NOMO-1 treated with DMSO at 0.1 percent for 48 hours (cell line): ENCODE data around the gene ATAD3B.
"Not testable (repeated sequence)": the region's sequence is repeated elsewhere in the genome, so short reads cannot be mapped to it uniquely, and the experiment has no call there.

Experiments
- DNase-seq: peaks from one replicate; lab custom pipeline; 2025; ENCODE audit not compliant: unreplicated experiment; lab: John Stamatoyannopoulos, UW

Gene ATAD3B

DNA sequence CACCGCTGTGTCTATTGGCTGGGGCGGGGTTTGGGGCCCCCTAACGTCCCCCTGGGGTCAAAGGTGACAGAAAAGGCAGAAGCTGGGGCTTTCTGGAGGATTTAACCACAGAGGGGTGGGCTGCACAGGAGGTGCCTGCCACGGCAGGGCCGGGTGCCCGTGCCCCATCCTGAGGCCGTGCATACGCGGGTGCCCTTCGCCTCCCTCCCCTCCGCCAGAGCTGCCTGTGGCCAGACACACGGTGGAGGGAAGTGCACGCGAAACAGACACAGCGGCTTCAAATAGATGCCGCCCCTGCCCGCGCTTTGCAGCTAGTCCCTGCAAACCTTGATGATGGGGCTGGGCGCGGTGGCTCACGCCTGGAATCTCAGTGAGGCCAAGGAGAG lies 37.9 kb downstream of the ATAD3B start:
- not testable (repeated sequence) for DNase-seq

DNA sequence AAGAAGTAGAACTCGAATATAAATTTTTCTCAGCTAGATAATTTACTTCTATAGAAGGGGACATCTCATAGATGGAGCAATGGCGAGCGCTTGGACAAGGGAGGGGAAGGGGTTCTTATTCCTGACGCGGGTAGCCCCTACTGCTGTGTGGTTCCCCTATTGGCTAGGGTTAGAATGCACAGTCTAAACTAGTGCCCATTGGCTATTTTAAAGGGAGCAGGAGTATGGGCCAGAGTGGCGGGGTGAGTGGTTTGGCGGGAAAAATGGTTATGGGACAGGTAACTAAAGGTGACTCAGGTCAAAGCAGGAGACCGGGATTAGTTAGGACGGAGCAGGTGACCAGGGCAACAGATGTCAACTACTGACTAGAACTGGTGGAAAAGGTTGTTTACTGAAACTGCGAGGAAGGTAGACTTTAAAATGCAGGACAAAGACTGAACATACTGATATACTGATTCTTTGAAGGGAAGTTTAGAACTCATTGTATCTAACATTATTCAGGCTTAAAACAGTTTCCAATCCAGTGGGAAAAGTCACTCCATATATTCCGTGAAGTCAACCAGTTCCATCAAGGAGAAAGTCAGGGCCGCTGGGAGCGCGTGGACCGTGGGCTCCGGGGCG lies 39.5 kb downstream of the ATAD3B start:
- peak; percentile 8 for DNase-seq

DNA sequence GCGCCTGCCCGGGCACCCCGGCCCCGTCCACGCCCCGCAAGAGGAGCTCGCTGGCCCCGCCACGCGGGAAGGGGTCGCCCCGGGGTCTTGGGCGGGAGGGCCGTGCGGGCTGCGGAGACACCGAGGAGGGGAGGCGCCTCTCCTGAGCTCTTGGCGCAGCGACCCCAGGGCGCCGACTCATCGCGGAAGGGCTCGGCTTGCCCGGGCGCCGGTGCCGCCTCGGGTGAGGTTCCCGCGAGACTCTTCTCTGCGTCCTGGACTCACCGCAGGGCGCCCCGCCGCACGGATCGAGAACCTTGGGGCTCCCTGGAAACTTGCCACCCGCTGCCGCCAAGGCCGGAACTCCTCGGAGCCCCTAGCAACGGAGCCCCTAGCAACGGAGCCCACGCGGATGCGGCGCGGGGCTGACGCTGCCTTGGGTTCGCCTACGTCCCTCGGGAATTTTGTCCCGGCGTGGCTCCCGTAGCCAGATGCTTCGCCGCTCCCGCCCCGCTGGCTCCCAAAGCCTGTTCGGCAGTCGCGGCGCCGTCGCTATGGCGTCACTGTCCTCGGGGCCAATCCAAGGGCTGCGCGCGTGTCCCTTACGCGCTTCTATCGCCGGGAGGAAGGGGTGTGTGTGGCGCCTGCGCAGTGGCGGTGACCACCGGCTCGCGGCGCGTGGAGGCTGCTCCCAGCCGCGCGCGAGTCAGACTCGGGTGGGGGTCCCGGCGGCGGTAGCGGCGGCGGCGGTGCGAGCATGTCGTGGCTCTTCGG lies 40.1 kb downstream of the ATAD3B start, which contains the start of gene ATAD3A:
TSS of gene ATAD3A (plus strand) at position 630 of the 753 bp plus-strand sequence. CDS start at position 737, 107 bp downstream.
- peak; percentile 94 for DNase-seq

DNA sequence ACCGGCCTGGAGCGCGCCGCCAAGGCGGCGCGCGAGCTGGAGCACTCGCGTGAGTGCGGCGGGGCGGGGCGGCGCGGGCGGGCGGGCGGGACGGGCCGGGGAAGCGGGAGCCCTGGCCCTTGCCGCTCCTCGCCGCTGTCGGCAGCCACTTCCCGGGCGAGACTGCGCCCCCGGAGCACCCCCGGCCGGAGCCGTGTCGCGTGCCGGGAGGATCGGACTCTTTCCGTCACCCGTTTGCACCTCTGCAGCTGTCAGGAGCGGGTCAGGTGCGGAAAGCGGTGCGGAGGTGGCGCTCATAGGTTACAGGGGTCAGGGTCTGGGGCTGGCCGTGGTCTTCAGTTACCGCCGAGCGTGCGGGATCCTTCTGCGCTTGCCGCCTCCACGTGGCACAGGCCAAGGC lies 40.9 kb downstream of the ATAD3B start:
- DNase-seq: not testable (repeated sequence)

DNA sequence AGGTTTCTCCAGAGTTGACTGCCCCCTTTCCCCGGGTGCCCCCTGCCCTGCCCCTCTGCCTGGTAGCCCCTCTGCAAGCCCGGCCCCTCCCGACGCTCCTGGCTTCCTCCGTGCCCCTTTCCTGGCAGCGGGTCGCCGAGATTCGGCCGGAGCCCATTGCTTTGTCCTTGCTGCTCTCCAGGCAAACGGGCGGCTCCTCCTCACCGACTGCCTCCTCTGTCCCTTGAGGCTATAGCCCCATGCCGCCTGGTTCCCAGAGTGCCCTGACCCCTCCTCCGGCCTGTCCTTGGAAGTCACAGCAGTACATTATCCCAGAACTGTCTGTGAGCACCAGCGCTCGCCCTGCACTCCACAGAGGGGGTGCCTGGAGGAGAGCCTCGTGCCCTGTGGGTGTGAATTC lies 42.1 kb downstream of the ATAD3B start:
- not testable (repeated sequence) for DNase-seq

DNA sequence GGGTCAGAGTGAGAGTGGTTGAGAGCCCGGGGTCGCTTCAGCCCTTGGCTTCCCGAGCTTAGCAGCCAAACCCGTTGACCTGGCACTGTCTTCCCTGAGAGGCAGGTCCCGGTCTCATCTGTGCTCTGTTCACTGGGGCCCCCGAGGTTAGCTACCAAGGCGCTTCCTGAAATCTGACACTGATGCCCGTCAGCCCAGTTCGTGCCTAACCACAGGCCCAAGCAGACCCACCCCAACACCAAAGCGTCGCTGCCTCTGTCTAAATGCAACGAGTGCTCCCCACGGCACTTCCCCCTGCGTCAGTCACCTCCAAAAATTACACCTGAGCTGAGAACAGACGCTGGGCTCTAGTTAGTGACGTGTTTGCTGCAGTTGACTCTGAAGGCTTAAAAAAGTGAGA lies 42.8 kb downstream of the ATAD3B start:
- not testable (repeated sequence) for DNase-seq

DNA sequence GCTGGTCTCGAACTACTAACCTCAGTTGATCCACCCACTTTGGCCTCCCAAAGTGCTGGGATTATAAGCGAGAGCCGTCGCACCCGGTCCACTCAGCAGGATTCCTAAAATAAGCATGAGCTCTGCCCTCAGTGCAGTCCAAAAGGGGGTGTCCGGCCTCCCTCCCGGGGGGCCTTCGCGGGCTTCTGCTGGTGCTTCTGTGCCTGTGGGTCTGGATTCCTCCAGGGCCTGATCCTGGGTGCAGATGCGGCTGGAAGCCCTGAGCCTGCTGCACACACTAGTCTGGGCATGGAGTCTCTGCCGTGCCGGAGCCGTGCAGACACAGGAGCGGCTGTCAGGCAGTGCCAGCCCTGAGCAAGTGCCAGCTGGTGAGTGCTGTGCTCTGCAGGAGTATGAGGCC lies 45.4 kb downstream of the ATAD3B start:
- not testable (repeated sequence) for DNase-seq

DNA sequence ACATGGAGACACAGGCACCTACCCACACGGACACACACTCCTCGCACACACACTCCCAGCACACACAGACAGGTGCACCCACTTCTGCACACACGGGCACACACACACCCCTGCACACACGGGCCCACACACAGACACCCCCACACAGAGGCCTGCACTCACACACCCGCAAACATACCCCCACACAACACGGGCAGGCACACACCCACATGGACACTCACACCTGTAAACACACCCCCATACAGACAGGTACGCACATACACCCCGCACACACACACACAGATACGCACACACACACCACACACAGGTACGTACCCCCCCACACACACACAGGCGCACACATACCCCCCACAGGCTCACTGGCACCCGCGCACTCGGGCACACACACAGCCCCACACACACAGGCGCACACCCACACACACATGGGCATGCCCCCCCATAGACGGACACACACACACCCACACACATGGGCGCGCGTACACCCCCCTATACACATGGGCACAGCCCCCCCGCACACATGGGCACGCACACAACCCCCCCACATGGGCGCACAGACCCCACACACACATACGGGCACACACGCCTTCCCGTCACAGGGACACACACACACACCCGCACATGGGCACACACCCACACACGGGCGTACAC lies 46.5 kb downstream of the ATAD3B start:
- no peak for DNase-seq

DNA sequence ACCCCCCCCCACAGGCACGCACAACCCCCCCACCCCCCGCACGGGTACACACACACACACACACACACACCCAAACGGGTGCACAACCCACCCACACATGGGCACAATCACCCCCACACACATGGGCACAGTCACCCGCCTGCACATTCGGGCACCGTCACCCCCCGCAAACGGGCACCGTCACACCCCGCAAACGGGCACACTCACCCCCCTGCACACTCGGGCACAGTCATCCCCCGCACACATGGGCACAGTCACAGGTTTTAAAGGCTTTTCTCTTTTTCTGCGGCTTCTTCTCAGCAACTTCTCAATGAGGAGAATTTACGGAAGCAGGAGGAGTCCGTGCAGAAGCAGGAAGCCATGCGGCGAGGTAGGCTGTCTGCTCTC lies 47.0 kb downstream of the ATAD3B start:
- DNase-seq: not testable (repeated sequence)

DNA sequence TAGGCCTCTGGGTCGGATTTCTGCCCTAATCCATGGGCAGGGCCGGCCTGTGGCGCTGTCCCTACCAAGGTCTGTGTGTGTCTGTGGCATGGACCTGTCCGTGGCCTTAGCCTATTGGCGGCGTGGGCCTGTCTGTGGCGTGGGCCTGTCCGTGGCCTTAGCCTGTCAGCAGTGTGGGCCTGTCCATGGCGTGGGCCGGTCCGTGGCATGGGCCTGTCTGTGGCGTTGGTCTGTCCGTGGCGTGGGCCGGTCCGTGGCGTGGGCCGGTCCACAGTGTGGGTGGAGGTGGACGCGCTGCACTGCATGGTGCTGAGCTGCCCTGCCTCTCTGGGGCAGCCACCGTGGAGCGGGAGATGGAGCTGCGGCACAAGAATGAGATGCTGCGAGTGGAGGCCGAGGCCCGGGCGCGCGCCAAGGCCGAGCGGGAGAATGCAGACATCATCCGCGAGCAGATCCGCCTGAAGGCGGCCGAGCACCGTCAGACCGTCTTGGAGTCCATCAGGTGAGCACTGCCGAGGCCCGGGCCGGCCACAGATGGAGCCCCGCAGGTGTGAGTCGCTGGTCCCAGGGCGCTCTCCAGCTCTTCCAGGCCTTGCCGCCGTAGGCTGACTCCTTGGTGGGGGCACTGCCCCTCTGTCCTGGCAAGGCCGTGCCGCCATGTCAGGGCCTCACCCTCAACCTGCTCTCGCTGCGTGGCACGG lies 48.4 kb downstream of the ATAD3B start:
- DNase-seq: not testable (repeated sequence)

DNA sequence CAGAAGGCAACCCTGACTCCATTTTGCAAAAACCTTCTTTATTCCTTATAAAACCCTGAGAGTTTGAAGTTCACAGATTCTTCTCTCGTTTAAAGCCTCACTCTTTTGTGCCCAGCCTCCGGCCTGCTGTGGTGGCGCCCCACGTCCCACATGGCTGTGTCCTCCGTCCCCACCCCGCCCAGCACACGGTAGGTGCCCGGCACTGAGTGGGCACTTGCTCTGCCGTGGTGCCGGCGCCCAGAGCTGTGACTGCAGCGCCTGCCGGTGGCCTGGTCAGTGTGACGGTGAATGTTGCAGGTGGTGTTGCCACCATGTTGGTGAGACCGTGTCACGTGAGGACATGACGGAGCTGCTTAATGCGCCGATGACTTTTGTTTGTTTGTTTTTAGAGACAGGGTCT lies 49.8 kb downstream of the ATAD3B start:
- DNase-seq: no peak

DNA sequence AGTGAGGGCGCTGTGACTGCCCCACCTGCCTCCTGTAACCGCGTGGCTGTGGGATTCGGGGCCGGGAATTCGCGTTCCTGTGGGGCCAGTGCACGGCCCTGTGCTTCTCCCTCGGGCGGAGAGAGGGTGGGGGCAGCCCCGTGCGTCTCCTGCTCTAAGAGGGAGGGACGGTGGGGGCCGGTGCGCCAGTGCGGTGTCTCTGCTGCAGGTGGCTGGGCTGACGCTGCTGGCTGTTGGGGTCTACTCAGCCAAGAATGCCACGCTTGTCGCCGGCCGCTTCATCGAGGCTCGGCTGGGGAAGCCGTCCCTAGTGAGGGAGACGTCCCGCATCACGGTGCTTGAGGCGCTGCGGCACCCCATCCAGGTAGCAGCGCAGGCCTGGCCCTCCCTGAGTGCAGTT lies 51.0 kb downstream of the ATAD3B start:
- not testable (repeated sequence) for DNase-seq

DNA sequence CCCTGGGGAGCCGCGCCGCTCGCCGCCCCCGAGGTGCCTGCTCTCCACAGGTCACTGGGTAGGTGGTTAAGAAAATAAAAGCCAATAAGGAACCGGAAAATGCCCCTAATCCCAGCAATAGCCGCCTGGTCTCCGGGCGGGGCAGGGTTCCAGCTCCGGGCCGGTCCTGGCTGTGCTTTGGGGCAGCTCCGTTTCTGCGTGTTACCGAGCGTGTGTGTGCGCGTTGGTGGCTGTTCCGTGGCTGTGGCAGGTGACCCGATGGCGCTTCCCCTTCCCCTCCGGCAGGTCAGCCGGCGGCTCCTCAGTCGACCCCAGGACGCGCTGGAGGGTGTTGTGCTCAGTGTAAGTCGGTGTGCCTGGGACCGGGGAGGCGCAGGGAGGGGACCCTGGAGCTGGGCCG lies 51.7 kb downstream of the ATAD3B start:
- not testable (repeated sequence) for DNase-seq

DNA sequence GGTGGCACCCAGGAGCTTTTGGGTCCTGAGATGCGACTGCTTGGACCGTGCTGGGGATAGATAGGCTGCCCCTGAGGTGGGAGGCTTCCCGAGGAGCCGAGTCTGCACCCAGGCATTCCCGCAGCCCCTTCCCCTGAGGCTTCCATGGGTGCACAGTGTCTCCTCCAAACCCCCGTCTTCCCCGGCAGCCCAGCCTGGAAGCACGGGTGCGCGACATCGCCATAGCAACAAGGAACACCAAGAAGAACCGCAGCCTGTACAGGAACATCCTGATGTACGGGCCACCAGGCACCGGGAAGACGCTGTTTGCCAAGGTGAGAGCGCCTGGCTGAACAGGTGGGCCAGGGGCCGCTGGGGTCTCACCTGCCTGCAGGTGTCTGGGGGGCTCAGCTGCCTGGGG lies 52.1 kb downstream of the ATAD3B start:
- DNase-seq: not testable (repeated sequence)

DNA sequence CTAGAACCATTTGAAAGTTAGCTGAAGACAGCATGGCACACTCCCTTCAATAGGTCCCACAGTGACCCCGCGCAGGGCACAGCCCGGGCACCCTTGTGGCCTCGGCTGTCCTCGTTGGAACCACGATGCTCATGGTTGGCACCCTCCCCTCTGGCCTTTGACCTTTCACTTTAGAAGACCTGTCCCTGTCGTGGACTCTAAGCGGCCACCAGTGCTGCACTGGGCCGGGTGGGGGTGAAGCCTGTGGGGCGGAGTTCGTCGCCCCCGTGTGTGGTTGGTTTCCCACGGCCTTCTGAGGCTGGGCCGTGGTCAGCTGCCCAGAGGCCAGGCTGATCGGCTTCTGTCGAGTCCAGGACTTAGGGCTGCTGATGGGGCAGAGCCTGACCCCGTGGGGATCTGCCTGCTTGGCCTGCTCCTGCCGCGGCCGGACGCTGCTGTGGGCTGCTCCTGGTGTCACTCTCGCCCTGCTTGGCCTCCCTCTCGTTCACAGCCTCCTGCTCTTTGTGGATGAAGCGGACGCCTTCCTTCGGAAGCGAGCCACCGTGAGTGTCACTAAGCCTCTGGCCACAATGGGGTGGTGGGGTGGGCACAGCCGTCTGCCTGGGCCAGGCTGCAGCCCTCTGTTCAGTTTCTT lies 53.3 kb downstream of the ATAD3B start:
- DNase-seq: not testable (repeated sequence)

DNA sequence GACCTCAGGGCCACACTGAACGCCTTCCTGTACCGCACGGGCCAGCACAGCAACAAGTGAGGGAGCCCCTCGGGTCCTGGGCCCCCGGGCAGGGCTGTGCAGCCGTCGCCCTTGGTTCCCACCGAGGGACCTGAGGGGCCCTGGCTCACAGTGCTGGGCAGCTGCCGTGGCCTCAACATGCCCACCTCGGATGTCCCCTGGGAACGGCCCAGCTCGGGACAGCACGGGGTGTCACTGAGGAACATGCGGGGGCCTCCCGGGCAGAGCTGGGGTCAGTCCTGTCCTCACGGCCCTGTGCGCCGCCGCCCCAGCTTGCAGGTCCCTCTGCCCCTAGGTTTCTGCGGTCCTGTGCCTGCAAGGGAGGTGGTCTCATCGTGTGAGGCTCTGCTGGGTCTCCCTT lies 54.9 kb downstream of the ATAD3B start:
- DNase-seq: not testable (repeated sequence)

DNA sequence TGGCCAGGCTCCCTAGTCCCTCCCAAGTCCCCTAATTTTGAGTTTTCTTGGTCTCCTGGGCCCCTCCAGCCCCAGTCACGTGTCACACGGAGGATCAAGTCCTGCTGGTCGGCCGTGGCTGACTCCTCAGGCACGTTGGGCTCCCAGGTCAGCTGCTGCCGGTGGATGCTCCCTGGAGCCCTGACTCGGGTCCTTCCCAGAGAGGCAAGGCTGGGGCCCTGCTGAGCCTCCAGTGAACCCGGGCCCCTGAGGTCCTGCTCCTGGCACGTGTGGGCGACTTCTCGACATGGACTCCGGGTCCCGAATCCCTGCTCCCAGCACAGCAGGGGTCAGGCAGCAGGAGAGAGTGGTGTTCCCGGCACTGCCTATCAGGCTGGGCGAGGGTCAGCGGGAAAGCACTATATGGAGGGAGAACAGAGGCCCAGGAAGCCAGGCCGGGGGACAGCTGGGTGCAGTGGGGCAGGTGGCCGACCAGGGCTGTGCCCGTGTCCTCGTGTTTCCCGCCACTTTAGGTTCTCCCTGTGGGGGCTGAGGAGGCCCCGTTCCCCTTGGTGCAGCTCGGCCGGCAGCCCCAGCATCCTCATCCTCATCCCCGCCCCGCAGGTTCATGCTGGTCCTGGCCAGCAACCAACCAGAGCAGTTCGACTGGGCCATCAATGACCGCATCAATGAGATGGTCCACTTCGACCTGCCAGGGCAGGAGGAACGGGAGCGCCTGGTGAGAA lies 55.7 kb downstream of the ATAD3B start:
- DNase-seq: no peak

DNA sequence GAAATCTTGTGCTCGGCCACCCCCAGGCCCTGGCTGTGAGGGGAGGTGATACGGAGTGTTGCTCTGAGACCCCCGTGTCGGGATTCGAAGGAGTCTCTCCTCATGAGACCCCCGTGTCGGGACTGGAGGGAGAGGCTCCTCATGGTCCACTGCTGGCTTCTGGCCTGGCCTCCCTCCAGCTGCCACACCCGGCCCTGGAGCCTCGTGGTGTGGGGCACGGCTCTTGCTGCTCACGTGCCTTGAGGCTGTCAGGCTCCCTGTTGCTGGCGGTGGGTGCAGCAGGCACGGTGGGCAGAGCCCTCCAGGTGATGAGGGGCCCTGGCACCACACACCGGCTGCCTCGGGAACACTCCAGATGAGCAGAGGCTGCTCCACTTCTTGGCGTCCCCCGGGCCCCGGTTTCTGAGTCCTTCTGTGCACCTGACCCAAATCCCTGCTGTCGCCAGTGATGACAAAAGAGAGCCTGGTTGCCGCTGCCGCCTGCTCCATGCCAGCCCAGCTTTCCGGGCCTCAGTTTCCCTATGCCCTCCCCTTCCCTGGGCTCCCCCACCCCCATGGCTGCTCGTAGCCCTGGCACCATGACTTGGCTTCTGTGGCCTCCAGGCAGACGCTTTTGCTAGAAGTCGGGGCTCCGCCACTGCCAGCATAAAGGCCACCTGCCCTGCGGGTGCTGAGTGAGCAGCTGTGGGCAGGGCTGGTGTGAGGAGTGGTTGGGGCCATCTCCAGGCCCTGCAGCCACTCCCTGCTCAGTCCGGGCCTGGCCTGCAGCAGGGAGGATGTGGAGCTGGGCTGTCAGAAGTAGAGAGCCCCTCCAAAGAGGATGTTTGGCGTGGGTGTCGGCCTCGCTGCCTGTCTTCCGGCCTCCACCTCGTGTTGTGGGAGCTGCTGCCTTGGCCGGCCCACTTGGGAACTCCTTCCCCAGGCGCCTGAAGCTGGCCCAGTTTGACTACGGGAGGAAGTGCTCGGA lies 57.0 kb downstream of the ATAD3B start:
- DNase-seq: no peak

DNA sequence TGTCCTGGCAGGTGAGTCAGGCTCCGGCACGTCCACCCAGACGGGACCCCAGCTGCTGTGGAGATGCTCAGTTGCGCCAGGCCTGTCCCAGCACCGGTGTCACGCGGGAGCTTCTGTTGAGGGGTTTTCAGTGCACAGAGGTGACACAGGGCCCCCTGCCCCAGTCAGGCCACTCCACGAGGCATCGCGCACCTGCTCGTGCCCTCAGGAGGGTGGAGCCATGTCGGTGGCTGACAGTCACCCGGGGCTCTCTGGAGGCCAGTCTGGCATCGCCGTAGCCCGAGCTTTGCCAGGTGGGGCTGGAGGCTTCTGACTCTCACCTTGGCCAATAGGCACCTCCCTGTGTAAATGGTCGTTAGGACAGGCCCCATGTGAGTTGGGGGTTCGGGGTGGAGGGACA lies 57.8 kb downstream of the ATAD3B start:
- no peak for DNase-seq
